ENCODE data around the gene PASK. TPM values are rescaled to one million over a fixed set of nuclear protein-coding genes. Genes with fewer than 3 reads are reported as not detected.

The PASK gene
- total RNA-seq, 1 experiment from 2014 or later: 45.8 TPM

GRCh38 chr2:241116606-241117560 lies 32.4 kb downstream of the PASK start:
- TF ChIP-seq JUND (IDR thresholded peaks at IDR 0.05): no peak
- no peak for TF ChIP-seq ZNF274 (IDR thresholded peaks at IDR 0.05; ENCODE audit: low read depth, low read length)
- no peak for TF ChIP-seq POLR2A (IDR thresholded peaks at IDR 0.05; ENCODE audit: borderline replicate concordance, extremely low read depth, insufficient read depth, insufficient read length)
- no peak for TF ChIP-seq REST (IDR thresholded peaks at IDR 0.05; ENCODE audit: low read depth)
- no peak for TF ChIP-seq EGR1 (IDR thresholded peaks at IDR 0.05; ENCODE audit: low read depth)
- no peak for TF ChIP-seq CEBPB (IDR thresholded peaks at IDR 0.05; ENCODE audit: low read depth)
- TF ChIP-seq TCF7L2 (IDR thresholded peaks at IDR 0.05; ENCODE audit: borderline replicate concordance, extremely low read depth, insufficient read depth, insufficient read length): no peak
- no peak for TF ChIP-seq FOSL1 (IDR thresholded peaks at IDR 0.05; ENCODE audit: low read depth)
- no peak for TF ChIP-seq CBX3 (IDR thresholded peaks at IDR 0.05; ENCODE audit: low read depth)
- no peak for TF ChIP-seq POLR2AphosphoS5 (IDR thresholded peaks at IDR 0.05; ENCODE audit: low read depth, low read length)
- TF ChIP-seq CTCF (IDR thresholded peaks at IDR 0.05 in 2 of 3, conservative IDR thresholded peaks at IDR 0.05 in 1 of 3; ENCODE audit: borderline replicate concordance in 1 of 3, insufficient read depth in 1 of 3, low read depth in 2 of 3, low read length in 2 of 3): no peak
- no peak for TF ChIP-seq ZFX (IDR thresholded peaks at IDR 0.05)
- no peak for TF ChIP-seq SRF (IDR thresholded peaks at IDR 0.05; ENCODE audit: low read depth)
- TF ChIP-seq RAD21 (IDR thresholded peaks at IDR 0.05; ENCODE audit: low read depth): no peak
- no peak for TF ChIP-seq SP1 (IDR thresholded peaks at IDR 0.05; ENCODE audit: low read depth)
- TF ChIP-seq ZBTB33 (IDR thresholded peaks at IDR 0.05; ENCODE audit: extremely low read depth, insufficient replicate concordance, low read length): no peak
- TF ChIP-seq EZH2phosphoT487 (IDR thresholded peaks at IDR 0.05; ENCODE audit: borderline replicate concordance): no peak
- TF ChIP-seq YY1 (IDR thresholded peaks at IDR 0.05; ENCODE audit: extremely low read depth, insufficient replicate concordance, low read depth, low read length): no peak
- TF ChIP-seq MAX (IDR thresholded peaks at IDR 0.05): no peak
- Histone ChIP-seq H3K4me1 (ENCODE audit: control insufficient read depth in 1 of 2, insufficient read depth in 2 of 2, low read length in 2 of 2) (no peaks in the 10 kb centered on the region), H3K4me3 (replicated peaks in 1 of 2; ENCODE audit: low read depth in 1 of 2, low read length in 2 of 2) (no peak overlapping the region), H3K9me3 (ENCODE audit: control insufficient read depth in 1 of 2, insufficient read depth in 1 of 2, low read depth in 1 of 2, low read length in 2 of 2) (no peaks in the 10 kb centered on the region), H4K20me1 (ENCODE audit: insufficient read depth) (no peaks in the 10 kb centered on the region), H3K27me3 (ENCODE audit: insufficient read depth, low read length) (no peaks in the 10 kb centered on the region), H3K79me2 (ENCODE audit: insufficient read depth, low read length) (no peaks in the 10 kb centered on the region), H2AFZ (ENCODE audit: low read depth, low read length, poor library complexity, severe bottlenecking) (no peak overlapping the region), H3K4me2 (ENCODE audit: low read length) (no peak overlapping the region), H3K36me3 (ENCODE audit: control insufficient read depth in 1 of 2, insufficient read depth in 2 of 2, low read length in 2 of 2) (0 out of 4 replicates have a peak, but pooled peaks cover 0 to 2% of the 10 kb centered on the region in 2 experiments), H3K9me2 (ENCODE audit: insufficient read depth) (no peaks in the 10 kb centered on the region), H3K27ac (ENCODE audit: low read depth, low read length) (no peak overlapping the region), H3K9ac (ENCODE audit: low read length) (no peak overlapping the region)
- DNase-seq (ENCODE audit: low read depth, low spot score) (no peak), ATAC-seq (no peak)
- ChIA-PET RAD21 (ENCODE audit: low non-redundant PET in 1 of 2, low total read pairs in 2 of 2, uncharacterized antibody in 2 of 2, unreplicated experiment in 2 of 2) (no interaction called here), POLR2A (no interaction called here), CTCF (no interaction called here)
- intact Hi-C loops (cut with micrococcal nuclease): no loop called here
- no TSS peak for BruUV-seq (replicated peaks)

Data from HCT116 (cell line).